Activated T-cell treated with anti-CD3 and anti-CD28 coated beads, Interleukin-2, amount 50 U/mL, for 4 hours (primary cell): ENCODE data around the gene DDI2. TPM values are rescaled to one million over a fixed set of nuclear protein-coding genes. Genes with fewer than 3 reads are reported as not detected.
"Not testable (repeated sequence)": the region's sequence is repeated elsewhere in the genome, so short reads cannot be mapped to it uniquely, and the experiment has no call there.

Source experiments
- ATAC-seq, 2 donors: fragments of 200-7000 bp; cut with Tn5 transposase; one replicate each; pipeline ENCODE4 v1.10.0; 2021
- DNase-seq: peaks from one replicate; pipeline ENCODE4 v3.0.0-alpha.2; 2020
- H3K27me3 Mint-ChIP-seq: one replicate; pipeline ENCODE4 v1.8.0; 2021; ENCODE audit warnings: low read depth, mixed read lengths
- H3K36me3 Mint-ChIP-seq: one replicate; pipeline ENCODE4 v1.8.0; 2022; ENCODE audit warnings: mixed read lengths; ENCODE audit not compliant: insufficient read depth
- H3K4me1 Mint-ChIP-seq: one replicate; pipeline ENCODE4 v1.8.0; 2021; ENCODE audit warnings: low read depth, mixed read lengths
- H3K4me3 Mint-ChIP-seq: one replicate; pipeline ENCODE4 v1.8.0; 2021; ENCODE audit warnings: mild to moderate bottlenecking, moderate library complexity, mixed read lengths
- H3K9me3 Mint-ChIP-seq: one replicate; pipeline ENCODE4 v1.8.0; 2021; ENCODE audit warnings: mixed read lengths
- total RNA-seq, 3 donors: library from RNA; stranded (reverse); gene quantifications; one replicate each; pipeline ENCODE4 v1.2.1, GENCODE V29; 2021

The DDI2 gene
- total RNA-seq, 3 donors from 2014 or later = 50.1 to 65.4 (median 58.2) TPM

GRCh38 chr1:15639931-15640330 lies 22.7 kb downstream of the DDI2 start:
- no peaks in the 10 kb centered on the region for H3K9me3 Mint-ChIP-seq
- ATAC-seq = no peak

GRCh38 chr1:15640667-15641066 lies 23.4 kb downstream of the DDI2 start:
- Mint-ChIP-seq H3K36me3 (peaks cover 54% of the 10 kb centered on the region), H3K4me1 (peaks cover 3% of the 10 kb centered on the region), H3K4me3 (no peak overlapping the region), H3K27me3 (no peaks in the 10 kb centered on the region), H3K9me3 (no peaks in the 10 kb centered on the region)
- DNase-seq = no peak
- ATAC-seq = no peak

More at GRCh38 chr1:15639931-15640330, 22.7 kb downstream of the DDI2 start:
- Mint-ChIP-seq H3K27me3 (no peaks in the 10 kb centered on the region), H3K4me3 (no peak overlapping the region), H3K4me1 (no peaks in the 10 kb centered on the region), H3K36me3 (peaks cover 49% of the 10 kb centered on the region)
- no peak for DNase-seq

DNA sequence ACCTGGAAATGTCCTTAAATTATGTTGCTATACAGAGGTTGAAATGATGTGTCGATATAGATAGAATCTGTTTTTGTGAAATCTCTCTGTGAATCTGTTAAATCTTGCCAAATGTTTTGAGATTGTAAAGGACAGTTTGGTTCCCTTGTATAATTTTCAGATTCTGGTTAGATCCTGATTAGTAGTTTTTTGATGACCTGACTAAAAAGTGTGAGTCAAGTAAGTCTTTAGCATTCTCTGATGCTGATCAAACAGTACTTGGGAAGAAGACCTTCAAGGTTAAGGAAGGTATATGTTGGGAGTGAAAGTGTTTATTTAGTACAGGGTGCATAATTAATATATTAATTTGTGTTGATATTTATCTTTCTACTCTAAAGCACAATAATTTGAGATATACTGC lies 32.7 kb downstream of the DDI2 start:
- Mint-ChIP-seq H3K36me3 (peaks cover 35% of the 10 kb centered on the region), H3K9me3 (no peaks in the 10 kb centered on the region), H3K4me1 (peaks cover 3% of the 10 kb centered on the region), H3K4me3 (no peak overlapping the region), H3K27me3 (no peaks in the 10 kb centered on the region)
- DNase-seq (no peak), ATAC-seq (no peak)

GRCh38 chr1:15650433-15650832 lies 33.2 kb downstream of the DDI2 start:
- Mint-ChIP-seq H3K36me3 (peaks cover 30% of the 10 kb centered on the region), H3K4me1 (peaks cover under 1% of the 10 kb centered on the region), H3K4me3 (no peak overlapping the region), H3K9me3 (no peaks in the 10 kb centered on the region), H3K27me3 (no peaks in the 10 kb centered on the region)
- ATAC-seq (no peak), DNase-seq (no peak)

- H3K4me3 Mint-ChIP-seq, DNase-seq, ATAC-seq, H3K4me1 Mint-ChIP-seq, H3K27me3 Mint-ChIP-seq, H3K9me3 Mint-ChIP-seq: not testable (repeated sequence)
- peaks cover 29% of the 10 kb centered on the region for H3K36me3 Mint-ChIP-seq
These were observed 34.9 kb downstream of the DDI2 start for GRCh38 chr1:15652130-15652529.

GRCh38 chr1:15654091-15654690 lies 36.9 kb downstream of the DDI2 start:
- H3K36me3 Mint-ChIP-seq = peaks cover 33% of the 10 kb centered on the region
- DNase-seq = no peak

GRCh38 chr1:15656464-15656863 lies 39.2 kb downstream of the DDI2 start:
- DNase-seq (no peak), ATAC-seq (no peak)
- Mint-ChIP-seq H3K36me3 (peaks cover 44% of the 10 kb centered on the region), H3K9me3 (no peaks in the 10 kb centered on the region), H3K4me3 (no peak overlapping the region), H3K4me1 (peaks cover 1% of the 10 kb centered on the region), H3K27me3 (no peaks in the 10 kb centered on the region)

More at GRCh38 chr1:15654091-15654690, 36.9 kb downstream of the DDI2 start:
- no peak overlapping the region for H3K4me3 Mint-ChIP-seq
- H3K4me1 Mint-ChIP-seq = peaks cover 1% of the 10 kb centered on the region
- H3K9me3 Mint-ChIP-seq = no peaks in the 10 kb centered on the region
- H3K27me3 Mint-ChIP-seq = no peaks in the 10 kb centered on the region
- ATAC-seq = no peak

DNA sequence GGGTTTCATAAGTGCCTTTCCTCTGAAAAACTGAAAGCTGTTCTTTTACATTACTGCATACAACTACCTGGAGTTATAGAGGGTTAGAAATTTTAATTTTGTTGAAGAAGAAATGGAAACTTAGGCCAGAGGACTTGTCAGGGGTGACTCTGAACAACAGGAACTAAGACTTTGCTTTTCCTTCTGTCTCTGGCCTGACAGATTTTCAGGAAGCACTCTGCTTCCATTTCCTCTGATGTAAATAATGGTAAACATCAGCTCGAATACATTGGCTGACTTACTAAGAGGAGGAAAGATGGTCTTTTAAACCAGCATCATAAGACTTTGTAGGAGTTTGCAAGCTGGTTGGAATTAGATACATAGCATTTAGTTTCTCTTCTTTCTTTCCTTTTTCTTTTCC lies 39.8 kb downstream of the DDI2 start:
- no peaks in the 10 kb centered on the region for H3K9me3 Mint-ChIP-seq
- H3K27me3 Mint-ChIP-seq = no peaks in the 10 kb centered on the region
- DNase-seq (no peak), ATAC-seq (no peak)
- no peak overlapping the region for H3K4me3 Mint-ChIP-seq
- peaks cover 44% of the 10 kb centered on the region for H3K36me3 Mint-ChIP-seq
- H3K4me1 Mint-ChIP-seq = peaks cover 1% of the 10 kb centered on the region

GRCh38 chr1:15660151-15660550 lies 42.9 kb downstream of the DDI2 start:
- peaks cover 1% of the 10 kb centered on the region for H3K4me1 Mint-ChIP-seq
- ATAC-seq (no peak), DNase-seq (no peak)
- no peaks in the 10 kb centered on the region for H3K9me3 Mint-ChIP-seq
- H3K27me3 Mint-ChIP-seq = no peaks in the 10 kb centered on the region
- H3K4me3 Mint-ChIP-seq = no peak overlapping the region
- H3K36me3 Mint-ChIP-seq = peaks cover 44% of the 10 kb centered on the region

DNA sequence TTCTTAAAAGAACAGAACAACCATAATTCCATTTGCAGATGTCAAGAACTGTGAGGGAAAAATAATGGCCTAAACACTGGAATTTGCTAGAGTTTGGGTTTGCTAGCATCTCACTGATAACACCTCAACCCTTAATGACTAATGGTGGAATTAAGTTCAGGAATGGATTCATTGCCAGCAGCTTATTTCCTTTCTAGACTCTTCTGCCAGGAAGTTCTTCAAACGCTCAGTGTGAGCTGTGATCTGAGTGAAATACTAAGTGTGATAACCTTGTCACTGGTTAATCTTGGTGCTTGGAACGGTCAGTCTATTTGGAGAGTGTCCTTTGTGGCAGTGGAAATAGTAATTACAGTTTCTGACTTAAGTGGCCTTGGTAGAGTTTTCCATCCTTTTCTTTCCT lies 45.2 kb downstream of the DDI2 start:
- no peaks in the 10 kb centered on the region for H3K9me3 Mint-ChIP-seq
- H3K4me3 Mint-ChIP-seq = no peak overlapping the region
- no peak for ATAC-seq
- no peak for DNase-seq
- H3K27me3 Mint-ChIP-seq = no peaks in the 10 kb centered on the region
- H3K4me1 Mint-ChIP-seq = no peaks in the 10 kb centered on the region
- peaks cover 42% of the 10 kb centered on the region for H3K36me3 Mint-ChIP-seq

- DNase-seq (no peak), ATAC-seq (no peak)
- Mint-ChIP-seq H3K27me3 (no peaks in the 10 kb centered on the region), H3K4me3 (no peak overlapping the region), H3K36me3 (peaks cover 39% of the 10 kb centered on the region), H3K4me1 (no peaks in the 10 kb centered on the region), H3K9me3 (no peaks in the 10 kb centered on the region)
These were observed 46.7 kb downstream of the DDI2 start for GRCh38 chr1:15663925-15664324.

- Mint-ChIP-seq H3K9me3 (no peaks in the 10 kb centered on the region), H3K4me3 (no peak overlapping the region), H3K36me3 (peaks cover 9% of the 10 kb centered on the region), H3K27me3 (no peaks in the 10 kb centered on the region), H3K4me1 (no peaks in the 10 kb centered on the region)
- no peak for ATAC-seq
- DNase-seq = no peak
These were observed 50.1 kb downstream of the DDI2 start for GRCh38 chr1:15667362-15667761.

DNA sequence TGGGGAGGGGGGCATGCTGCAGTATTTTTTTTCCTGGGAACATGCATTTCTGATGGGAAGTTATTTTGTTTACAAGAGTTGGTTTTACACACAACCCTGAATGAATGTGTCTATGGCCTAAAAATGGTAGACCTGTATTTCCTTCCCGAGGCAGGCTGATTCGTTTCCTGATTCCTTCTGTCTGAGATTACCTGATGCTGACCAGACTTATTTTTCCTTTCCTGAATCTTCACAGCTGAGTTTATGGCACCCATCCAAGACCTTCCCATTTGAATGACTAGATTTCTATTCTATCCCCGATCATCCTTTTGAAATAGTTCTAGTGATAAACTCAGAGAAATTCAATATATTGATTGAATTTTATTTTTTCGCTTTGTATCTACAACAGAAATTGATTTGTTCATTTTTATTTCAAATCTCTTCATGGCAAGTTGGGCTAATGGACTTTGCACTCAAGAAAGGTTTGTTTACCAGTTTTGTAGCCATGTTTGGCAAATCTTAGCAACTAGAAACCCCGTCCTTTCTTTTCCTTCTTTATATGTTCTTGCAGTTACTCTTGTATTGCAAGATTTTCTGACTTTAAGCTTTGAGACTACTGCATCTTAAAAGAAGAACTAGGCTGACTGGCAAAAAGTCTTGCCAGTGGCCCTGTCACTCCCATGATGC lies 51.0 kb downstream of the DDI2 start:
- Mint-ChIP-seq H3K4me3 (no peak overlapping the region), H3K36me3 (peaks cover 7% of the 10 kb centered on the region), H3K4me1 (no peaks in the 10 kb centered on the region), H3K9me3 (no peaks in the 10 kb centered on the region), H3K27me3 (no peaks in the 10 kb centered on the region)
- ATAC-seq (no peak), DNase-seq (no peak)

- ATAC-seq = no peak
- no peaks in the 10 kb centered on the region for H3K9me3 Mint-ChIP-seq
- no peaks in the 10 kb centered on the region for H3K27me3 Mint-ChIP-seq
- H3K4me1 Mint-ChIP-seq = no peaks in the 10 kb centered on the region
- no peak for DNase-seq
- H3K36me3 Mint-ChIP-seq = peaks cover 7% of the 10 kb centered on the region
- no peak overlapping the region for H3K4me3 Mint-ChIP-seq
These were observed 51.8 kb downstream of the DDI2 start for GRCh38 chr1:15669074-15669473.

GRCh38 chr1:15669864-15670263 lies 52.6 kb downstream of the DDI2 start:
- ATAC-seq (no peak), DNase-seq (no peak)
- Mint-ChIP-seq H3K27me3 (no peaks in the 10 kb centered on the region), H3K9me3 (no peaks in the 10 kb centered on the region), H3K36me3 (peaks cover 7% of the 10 kb centered on the region), H3K4me1 (no peaks in the 10 kb centered on the region), H3K4me3 (no peak overlapping the region)
